G401 (cell line): ENCODE results near the gene RRBP1. TPM values are rescaled to one million over a fixed set of nuclear protein-coding genes. Genes with fewer than 3 reads are reported as not detected.
"Not testable (repeated sequence)": the region's sequence is repeated elsewhere in the genome, so short reads cannot be mapped to it uniquely, and the experiment has no call there.

Experiments used
- DNase-seq: peaks from one replicate; pipeline ENCODE4 v3.0.0-alpha.2; 2015; ENCODE audit warnings: low spot score
- in situ Hi-C: cut with HindIII; loops from 2 replicates; pipeline ENCODE4 v1.10.0; 2016; ENCODE audit warnings: low sequenced_read_pairs, mixed read lengths
- total RNA-seq: library from RNA; depleted of rRNA; stranded (reverse); fragments of >200 nt; shearing (Covaris generic); gene quantifications from 2 replicates; pipeline ENCODE4 v1.2.3, GENCODE V29; 2014

Gene RRBP1
- total RNA-seq, 1 experiment from 2014 or later, result 67.8 TPM

GRCh38 chr20:17667445-17667844 lies 14.6 kb downstream of the RRBP1 start:
- no peak for DNase-seq
- in situ Hi-C loops, result no loop called here

DNA sequence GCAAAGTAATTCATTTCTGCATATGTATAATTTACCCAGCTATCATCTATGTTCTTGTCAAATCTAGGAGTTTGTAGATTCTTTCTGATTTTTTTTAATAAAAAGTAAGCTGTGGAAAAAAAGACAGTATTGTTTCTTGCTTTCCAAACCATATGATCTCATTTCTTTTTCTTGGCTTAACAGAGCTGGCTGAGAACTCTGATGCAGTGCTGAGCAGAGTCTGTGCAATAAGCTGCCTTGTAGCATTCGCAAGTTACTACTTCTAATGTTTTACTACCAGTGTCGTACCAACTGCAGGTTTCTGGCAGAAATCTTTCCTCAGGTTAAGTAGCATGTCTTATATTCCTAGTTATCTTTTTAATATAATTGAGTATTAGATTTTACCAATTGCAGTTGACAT lies 15.6 kb downstream of the RRBP1 start:
- in situ Hi-C loops, result no loop called here
- no peak for DNase-seq

DNA sequence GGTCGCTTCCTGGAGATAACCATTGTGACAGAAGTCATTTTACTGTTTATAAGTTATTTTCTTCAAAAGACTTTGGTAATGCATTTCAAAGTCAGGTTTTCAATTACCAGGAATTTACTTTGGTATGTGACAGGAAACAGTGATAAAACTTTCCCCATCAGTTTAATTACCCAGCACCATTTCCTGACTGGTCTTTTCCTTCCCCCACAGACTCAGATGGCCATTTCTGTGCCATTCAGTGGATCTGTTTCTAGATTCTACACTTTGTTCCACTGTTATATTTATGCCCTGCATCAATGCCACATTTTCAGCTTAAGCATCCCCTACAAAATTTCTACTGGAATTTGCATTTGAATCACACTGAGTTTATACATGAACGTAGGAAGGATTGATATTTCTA lies 16.3 kb downstream of the RRBP1 start:
- in situ Hi-C loops, result no loop called here
- no peak for DNase-seq

DNA sequence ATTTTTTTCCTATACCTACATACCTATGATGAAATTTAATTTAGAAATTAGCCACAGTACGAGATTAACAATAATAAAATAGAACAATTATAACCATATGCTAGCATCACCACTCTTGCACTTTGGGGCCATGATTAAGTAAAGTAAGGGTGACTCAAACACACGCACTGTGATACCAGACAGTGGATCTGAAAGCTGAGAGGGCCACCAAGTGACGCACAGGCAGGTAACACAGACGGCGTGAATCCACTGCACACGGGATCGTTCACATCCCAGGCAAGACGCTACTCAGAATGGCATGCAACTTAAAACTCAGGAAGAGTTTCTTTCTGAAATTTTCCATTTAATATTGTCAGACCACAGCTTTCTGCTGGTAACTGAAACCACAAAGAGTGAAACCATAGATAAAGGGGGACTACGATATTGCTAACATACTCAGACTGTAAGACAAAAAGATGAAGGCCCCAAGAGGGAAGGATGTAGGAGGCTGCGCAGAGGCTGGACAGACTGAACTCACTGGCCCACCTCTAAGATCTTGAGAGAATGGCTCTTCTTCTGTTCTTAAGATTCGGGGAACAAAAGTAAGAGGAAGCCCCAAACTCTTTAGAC lies 17.9 kb downstream of the RRBP1 start:
- DNase-seq, result no peak
- in situ Hi-C loops, result no loop called here

- in situ Hi-C loops, result no loop called here
- DNase-seq, result peak; percentile 29
These were observed 18.6 kb downstream of the RRBP1 start for GRCh38 chr20:17663486-17663885.

DNA sequence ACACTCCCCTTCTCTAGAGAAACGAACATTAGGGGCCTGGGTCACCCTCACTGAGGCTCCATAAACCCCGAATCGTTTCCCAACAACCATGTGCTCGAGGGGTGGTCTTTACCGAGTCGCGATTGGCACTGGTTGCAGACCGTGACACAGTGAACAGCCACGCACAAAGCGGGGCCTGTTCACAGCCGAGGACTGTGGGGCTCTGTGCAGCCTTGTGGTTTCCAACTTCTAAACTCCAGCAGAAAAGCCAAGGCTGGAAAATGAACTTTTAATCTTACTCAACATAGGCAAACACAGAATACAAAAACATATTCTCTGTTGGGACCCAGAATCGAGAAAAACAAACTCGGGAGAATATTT lies 19.0 kb downstream of the RRBP1 start:
- in situ Hi-C loops, result no loop called here
- DNase-seq, result no peak

GRCh38 chr20:17662333-17663039 lies 19.6 kb downstream of the RRBP1 start:
- DNase-seq, result no peak
- in situ Hi-C loops, result no loop called here

DNA sequence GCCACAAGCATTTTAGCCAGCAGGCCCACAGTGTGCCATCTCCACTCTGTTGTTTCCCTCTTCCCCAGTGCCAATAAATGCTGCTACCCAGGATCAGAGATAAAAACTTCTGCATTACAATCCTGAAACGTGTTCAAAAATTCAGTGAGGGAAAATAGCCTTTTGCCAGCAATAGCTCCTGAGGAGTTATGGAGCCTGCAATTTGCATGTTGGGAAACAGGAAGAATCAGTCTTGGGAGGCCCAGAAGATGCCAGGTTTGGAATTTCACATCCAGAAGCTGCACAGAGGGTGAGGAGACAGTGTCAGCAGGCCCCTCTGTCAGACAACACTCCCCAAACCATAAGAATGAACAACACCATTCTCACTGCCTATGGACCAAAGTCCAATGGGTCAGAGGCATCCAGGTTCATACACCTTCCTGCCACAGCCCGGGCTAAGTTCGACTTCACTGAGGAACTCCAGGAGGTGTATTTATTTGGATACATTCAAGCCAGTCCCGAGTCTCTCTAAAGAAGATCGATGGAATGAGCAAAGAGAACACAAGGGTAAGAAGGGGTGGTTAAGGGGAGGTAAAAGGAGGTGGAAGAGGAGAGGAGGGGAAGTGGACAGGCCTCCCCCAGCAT lies 20.8 kb downstream of the RRBP1 start:
- DNase-seq, result no peak
- in situ Hi-C loops, result no loop called here

GRCh38 chr20:17660667-17661066 lies 21.4 kb downstream of the RRBP1 start:
- in situ Hi-C loops, result no loop called here
- no peak for DNase-seq

- in situ Hi-C loops, result no loop called here
These were observed 22.2 kb downstream of the RRBP1 start for GRCh38 chr20:17659801-17660200.

GRCh38 chr20:17659344-17659743 lies 22.7 kb downstream of the RRBP1 start:
- in situ Hi-C loops, DNase-seq: not testable (repeated sequence)

More at GRCh38 chr20:17659801-17660200, 22.2 kb downstream of the RRBP1 start:
- DNase-seq, result no peak

DNA sequence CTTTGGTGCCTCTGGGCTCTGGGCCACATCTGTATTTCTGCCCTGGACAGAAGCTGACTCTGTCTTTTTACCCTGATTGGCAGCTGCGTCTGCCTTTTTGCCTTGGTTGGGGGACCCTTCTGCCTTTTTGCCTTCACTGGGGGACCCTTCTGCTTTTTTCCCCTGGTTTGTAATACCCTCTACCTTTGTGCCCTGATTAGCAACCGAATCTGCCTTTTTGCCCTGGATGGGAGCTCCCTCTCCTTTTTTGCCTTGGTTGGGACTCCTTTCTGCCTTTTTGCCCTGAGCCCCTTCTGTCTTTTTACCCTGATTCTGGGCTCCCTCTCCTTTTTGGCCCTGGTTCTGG lies 23.4 kb downstream of the RRBP1 start:
- in situ Hi-C loops, result no loop called here
- no peak for DNase-seq

DNA sequence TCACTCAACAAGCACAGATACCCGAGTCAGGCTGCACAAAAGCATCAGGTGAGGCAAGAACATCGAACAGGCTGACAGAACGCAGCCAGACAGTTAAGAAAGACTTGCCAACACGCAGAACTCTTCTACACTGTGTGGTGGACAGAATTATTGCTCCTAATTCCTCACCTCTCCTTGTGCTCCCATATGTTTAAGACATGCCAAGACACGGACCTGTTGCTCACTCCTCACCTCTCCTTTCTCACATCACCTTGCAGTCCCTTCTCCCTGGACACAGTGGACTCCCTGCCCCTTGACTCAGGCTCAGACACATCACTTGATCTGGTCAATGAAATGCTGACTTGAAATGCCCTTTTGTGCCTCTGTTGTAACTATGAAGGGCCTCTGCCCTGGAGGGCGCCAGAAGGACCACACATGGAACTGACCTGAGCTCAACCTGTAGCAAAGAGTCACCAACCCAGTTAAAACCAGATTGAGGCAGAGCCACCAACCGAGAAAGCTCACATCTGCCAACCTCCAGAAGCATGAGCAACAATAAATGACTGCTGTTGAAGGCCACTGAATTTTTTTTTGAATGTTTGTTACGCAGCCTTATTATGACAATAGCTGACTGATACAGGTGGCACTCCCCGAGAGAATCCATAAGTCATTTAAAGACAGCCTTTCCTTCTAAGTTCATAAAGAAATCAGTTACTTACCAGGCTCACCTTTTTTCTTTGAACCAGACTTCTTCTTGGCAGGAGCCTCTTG lies 24.0 kb downstream of the RRBP1 start:
- DNase-seq, result no peak
- in situ Hi-C loops, result no loop called here

DNA sequence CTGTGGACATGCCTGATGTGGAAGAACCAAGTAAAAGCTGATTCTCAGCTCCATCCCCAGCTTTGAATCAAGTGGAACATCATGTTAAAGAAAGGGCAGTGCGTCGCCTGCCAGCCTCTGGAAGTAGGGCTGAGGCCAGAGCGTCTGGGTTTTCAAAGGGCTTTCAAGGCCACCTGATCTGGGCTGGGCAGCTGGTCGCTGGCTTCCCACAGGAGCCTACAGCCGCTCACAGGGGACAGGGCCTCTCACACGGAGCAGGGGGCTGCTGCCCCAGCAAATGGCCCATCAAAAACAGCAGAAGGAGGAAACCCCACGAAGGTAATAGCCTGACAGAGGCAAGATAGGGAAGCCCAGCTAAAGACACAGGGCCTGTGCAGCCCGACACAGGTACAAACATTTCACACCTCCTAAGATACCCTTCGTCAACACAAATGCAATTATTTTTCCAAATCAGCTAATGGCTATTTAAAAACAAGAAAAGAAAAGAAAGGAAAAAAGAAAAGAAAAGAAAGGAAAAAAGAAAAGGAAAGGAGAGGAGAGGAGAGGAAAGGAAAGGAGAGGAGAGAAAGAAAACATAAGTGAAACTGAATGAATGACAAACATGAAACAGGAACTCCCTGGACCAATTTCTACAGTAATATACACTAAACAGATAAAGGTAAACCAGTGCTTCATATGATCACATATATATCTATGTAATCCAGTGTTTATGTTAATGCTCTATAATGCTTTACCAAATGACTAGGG lies 24.8 kb downstream of the RRBP1 start:
- in situ Hi-C loops, result no loop called here
- no peak for DNase-seq

DNA sequence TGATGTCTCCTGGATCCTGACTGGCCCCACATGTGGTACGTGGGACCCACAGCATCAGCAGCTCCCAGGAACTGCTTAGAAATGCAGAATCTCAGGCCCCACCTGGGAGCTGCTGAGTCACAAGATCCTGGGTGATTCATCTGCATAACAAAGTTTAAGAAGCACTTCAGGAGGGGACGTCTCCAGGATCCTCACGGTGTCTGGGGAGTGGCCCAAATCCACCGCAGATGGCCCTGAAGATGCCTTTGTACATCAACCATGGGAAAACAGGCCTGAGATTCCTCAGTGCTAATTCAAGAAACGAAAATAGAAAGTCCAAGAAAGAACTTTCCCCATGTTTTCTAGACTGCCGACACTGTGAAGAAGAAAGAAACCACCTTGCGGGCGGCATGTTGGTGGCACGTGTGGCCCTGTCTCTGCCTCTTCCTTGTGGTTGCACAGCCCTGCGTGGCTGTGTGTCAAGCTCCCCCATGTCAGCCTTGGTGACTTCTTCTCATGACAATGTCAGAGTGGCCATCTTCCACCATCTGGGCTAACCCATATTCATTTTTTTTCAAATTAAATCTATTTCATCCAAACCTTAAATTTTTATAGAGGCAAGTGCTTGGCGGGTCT lies 26.1 kb downstream of the RRBP1 start:
- no peak for DNase-seq
- in situ Hi-C loops, result no loop called here

- in situ Hi-C loops, result no loop called here
- DNase-seq, result no peak
These were observed 26.8 kb downstream of the RRBP1 start for GRCh38 chr20:17655286-17655651.

DNA sequence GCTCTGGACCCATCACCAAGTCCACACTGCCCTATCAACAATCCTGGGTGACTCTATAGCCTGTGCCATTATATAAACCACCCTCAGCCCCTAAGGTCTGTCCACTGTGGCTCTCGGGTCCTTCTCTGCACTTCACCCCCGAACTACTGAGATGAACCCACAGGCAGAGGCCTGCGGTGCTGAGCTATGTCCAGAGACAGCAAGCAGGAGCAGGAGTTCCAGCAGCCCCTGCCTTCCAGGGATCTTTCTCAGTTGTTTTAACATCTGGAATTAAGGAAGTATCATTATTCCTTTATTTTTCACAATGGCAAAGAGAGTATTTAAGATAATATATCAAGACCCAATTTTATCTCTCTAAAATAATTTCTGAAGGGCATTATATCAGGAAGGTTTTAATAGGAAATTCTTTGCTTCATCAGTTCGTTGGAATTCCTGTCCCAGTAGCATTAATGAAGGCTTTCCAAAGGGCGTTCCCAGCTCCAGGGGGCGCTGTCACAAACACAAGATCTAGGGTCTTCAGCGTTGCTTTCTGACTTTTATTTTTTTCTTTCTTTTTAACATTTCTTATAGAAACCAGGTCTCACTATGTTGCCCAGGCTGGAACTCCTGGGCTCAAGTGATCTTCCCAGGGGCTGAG lies 27.3 kb downstream of the RRBP1 start:
- DNase-seq, result peak; percentile 23
- in situ Hi-C loops, result no loop called here

DNA sequence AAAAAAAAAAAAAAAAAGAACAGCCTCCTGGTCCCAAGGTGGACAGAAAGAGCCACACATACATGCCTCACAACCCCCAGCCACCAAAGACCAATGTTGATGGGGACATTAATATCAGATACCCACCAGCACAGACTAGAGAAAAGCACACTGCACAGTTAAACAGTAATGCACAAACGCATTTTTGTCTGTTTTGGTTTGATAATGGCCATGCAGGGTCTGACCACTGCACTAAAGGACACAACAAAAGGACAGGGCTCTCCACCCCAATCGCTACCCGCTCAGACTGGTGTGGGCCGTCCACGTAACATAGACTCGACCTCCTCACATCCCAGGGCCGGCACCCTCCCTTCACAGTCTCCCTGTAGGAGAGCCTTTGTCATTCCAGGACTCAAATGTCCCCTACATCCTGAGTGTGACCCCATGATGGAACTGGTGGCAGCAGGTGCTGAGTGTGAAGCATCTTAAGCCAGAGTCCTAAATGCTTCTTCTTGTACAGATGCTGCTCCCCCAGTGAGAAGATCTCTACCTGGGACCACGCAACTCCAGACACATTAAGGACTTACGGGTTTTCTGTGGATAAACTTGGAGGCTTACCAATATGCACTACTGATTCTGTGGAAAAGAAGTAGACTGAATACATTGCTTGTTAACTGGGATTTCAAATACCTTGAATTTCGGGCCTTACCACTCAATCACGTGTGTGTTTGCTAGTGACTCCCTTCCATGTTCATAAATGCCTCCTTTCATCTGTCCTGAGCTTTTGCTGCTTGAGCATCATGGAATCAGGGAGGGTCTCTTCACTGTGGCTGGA lies 28.0 kb downstream of the RRBP1 start:
- in situ Hi-C loops, result no loop called here
- DNase-seq, result no peak
